Adrenal gland (tissue), 5 donors: Measurements from ENCODE around the gene SLC23A1.

Experiments used
- CTCF ChIP-seq, 6 experiments: fragments of 450-650 bp in 4 of 6; fragments of 200-600 bp in 2 of 6; sonication (generic) in 1 of 6; IDR thresholded peaks; 1 replicate in 5 of 6; 2 replicates in 1 of 6; pipeline versions ENCODE4 v1.5.1 to v1.8.0; 2016 to 2021; ENCODE audit warnings: antibody characterized with exemption in 6 of 6, mild to moderate bottlenecking in 2 of 6, moderate library complexity in 1 of 6
- POLR2A ChIP-seq, 2 donors: fragments of 450-650 bp; IDR thresholded peaks; one replicate each; pipeline ENCODE4 v1.6.1; 2017; ENCODE audit warnings: antibody characterized with exemption in 2 of 2, mild to moderate bottlenecking in 2 of 2, moderate library complexity in 1 of 2
- donor health status: DM: no; HTN: no; CAD: no.

- TF ChIP-seq POLR2A (IDR thresholded peaks at IDR 0.05) (no peak), CTCF (IDR thresholded peaks at IDR 0.05) (no peak)
Measured at GRCh38 chr5:139364466-139364865, 18.6 kb downstream of the SLC23A1 start.
